ENCODE results near the gene TPD52L2.
A peak's percentile ranks its signal among the peaks of the same experiment; 100 is the strongest.

The TPD52L2 gene

DNA sequence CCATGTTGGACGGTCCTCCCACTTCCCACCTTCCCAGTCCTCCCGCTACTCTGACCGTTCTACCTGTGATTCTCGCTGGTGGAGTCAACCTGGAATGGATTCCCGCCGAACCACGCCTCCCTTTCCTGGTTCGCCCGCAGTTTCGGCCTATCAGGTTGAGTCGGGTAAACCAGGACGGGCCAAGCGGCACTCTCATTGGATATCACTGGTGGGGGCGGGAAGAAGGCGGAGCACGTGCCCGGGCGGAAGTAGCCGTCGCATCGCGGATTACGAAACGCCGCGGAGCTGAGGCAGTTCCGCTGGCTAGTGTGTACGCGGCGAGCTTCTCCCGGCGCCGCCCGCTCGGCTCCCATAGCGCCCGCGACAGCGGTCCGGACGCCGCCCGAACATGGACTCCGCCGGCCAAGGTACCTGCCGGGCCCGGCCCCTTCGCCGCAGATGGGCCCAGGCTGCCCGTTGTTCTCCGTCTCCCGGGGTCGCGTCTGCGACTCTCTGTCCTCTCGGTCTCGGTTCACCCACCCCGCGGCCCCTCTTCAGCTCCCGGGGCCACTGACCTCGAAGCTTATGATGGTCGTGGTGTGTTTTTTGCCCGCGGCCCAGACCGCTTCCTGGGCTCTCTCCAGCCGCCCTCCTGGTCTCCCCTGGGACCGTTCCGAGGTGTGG lies at the start of gene TPD52L2:
TSS of gene TPD52L2 (plus strand) at position 293 of the 663 bp plus-strand sequence. CDS start at position 389, 96 bp downstream.
- peak; percentile 93 to 95 (median 94) for DNase-seq (ENCODE audit: low read depth in 3 of 3, low spot score in 1 of 3)

DNA sequence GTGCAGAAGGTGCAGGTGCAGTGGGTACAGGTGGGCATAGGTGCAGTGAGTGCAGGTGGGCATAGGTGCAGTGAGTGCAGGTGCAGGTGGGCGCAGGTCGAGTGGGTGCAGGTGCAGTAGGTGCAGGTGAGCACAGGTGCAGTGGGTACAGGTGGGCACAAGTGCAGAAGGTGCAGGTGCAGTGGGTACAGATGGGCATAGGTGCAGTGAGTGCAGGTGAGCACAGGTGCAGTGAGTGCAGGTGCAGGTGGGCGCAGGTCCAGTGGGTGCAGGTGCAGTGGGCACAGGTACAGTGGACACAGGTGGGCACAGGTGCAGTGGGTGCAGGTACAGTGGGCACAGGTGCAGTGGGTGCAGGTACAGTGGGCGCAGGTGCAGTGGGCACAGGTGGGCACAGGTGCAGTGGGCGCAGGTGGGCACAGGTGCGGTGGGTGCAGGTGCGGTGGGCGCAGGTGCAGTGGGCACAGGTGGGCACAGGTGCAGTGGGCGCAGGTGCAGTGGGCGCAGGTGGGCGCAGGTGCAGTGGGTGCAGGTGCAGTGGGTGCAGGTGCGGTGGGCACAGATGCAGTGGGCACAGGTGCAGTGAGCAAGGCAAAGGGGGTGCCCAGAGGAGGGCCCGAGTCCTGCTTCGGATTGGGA lies 49.3 kb upstream of the TPD52L2 start:
- DNase-seq (ENCODE audit: low read depth in 3 of 3, low spot score in 1 of 3): no peak

DNA sequence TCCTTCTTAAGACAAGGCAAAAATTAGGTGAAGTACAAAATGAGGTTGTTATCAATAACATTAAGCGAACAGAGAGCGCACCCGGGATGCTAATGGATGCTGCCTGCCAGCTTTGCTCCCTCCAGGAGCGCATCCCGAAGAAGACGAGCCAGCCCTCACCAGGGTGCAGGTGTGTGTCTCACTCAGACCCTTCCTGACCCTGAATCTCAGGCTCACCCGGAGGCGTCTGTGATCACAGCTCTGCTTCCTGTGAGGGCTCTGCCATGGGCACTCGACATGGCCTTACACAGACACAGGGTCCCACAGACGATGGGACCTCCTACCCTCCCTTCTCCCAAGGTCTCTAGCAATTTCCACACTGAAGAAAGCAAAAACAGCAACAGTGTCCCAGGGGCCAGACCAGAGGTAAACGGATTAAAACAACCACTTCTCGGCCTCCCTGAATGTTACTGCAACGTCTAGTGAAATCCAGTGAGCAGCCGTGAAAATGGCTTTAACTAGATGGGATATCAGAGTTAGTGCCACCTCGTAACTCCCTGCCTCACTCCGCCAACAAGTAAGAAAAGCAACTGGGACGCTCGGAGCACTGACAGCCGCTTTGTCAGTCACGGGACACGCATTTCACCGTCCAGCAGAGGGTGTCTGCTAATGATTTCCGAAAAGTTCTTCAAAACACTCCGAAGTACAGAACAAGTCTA lies 45.7 kb upstream of the TPD52L2 start:
- DNase-seq (ENCODE audit: low read depth in 3 of 3, low spot score in 1 of 3): no peak

DNA sequence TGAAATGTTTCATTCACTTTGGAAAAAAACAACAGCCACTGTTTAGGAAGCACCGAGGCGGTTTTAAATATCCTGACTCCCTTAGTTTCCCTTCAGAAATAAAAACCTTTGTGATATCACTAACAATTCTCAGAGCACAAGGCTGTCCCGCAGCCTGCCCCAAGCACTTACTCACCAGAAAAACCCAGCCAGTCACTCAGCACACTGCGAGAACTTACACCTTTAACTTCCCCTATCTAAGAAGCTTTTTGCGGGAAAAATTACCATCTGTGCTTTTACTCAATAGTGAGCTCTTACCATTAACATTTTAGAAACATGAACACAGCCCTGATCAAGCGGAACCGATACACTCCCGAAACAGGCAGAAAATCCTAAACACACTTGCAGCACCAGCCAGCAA lies 43.3 kb upstream of the TPD52L2 start:
- DNase-seq (ENCODE audit: low read depth in 3 of 3, low spot score in 1 of 3): no peak

DNA sequence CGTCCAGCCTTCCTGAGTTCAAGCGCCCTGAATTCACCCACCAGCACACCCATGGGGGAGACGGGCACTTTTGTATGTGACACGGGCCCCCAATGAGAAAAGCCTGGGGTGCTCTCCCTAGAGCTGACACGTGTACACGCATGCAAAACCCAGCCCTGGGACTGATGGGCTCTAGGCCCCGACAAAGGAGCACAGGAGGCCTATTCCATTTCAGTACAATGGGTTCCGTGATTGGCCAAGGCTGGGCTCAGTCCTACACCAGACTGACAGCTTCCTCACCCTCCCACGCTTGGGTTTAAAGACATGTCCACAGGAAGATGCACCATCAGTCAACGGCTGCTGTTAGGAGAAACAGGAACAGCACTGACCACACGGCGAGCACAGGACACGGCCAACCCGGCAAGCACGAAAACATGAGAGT lies 42.8 kb upstream of the TPD52L2 start:
- no peak for DNase-seq (ENCODE audit: low read depth in 3 of 3, low spot score in 1 of 3)

DNA sequence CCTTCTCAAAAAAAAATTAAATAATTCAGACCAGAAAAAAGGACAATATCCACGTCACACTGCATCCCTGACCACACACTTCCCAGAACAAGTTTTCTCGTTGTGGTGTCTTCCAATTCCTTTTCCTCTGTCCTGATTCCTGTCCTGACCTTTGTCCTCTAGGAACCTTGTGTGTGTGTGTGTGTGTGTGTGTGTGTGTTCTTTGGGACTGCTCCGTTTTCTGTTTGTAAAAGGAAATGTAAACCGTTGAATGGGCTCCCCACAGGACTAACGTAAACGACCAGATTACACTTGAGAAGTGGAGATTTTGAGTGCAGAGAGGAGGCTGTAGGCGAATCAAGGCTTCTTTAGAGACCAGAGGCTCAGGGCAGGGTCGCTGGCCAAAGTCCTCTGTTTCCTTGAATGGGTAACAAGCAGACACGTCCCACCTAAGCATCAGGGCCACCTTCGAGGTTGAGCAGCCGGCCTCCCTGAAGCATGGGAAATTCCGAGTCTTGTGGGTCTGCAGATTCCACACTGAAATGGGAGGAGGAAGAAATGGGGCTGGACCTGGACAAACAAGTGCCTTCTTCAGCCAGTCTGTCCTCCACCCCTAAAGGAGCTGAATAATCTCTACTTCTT lies 41.3 kb upstream of the TPD52L2 start:
- no peak for DNase-seq (ENCODE audit: low read depth in 3 of 3, low spot score in 1 of 3)

DNA sequence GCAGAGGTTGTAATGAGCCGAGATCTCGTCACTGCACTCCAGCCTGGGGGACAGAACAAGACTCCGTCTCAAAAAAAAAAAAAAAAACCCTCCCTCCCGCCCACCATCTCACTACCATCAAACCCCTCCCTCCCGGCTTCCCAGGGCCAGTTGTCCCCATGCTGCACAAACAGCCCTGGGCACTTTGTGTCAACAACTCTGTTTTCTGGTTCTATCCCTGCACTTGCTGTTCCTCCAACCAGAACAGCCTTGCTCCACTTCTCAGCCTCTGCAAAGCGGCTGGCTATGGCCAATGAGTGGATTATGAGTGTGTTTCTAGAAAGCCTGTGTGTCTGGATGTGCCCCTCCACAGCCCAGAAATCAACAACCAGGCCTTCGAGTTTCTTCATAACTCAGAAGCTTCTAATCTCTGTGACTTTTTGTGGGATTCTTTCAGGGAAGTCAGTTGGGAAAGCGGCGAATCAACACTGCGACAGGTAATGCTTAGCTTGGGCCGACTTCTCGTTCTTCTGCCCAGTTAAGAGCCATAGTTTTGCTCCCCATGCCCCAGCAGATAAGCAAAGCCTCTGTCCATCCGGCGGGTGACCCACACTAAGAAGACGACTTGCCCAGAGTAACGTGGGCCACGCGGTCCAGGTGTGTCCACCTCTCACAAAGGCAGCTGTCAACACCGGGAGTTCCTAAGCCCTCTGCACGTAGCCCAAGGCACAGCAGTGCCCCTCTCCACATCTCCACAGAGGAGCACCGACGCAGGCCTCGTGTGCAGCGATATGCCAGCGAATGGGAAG lies 39.5 kb upstream of the TPD52L2 start:
- DNase-seq (ENCODE audit: low read depth in 3 of 3, low spot score in 1 of 3): no peak

DNA sequence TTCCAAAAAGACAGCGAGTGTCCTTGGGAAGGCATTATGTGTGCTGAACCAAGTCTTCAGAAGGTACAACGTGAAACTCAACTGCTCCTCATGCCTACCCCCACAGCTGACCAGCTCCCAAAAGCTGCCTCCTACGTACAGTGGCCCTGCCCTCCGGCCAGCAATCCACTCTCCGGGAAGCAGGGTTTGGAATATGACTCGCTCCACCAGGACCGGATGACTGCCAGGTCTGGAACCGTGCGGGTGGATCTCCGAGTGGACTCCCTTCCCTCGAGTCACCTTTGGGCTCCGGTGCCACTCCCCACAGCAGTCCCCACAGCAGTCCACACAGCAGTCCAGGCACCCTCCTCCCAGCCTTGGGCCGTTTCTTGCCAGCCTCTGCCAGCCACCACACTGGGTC lies 38.3 kb upstream of the TPD52L2 start:
- no peak for DNase-seq (ENCODE audit: low read depth in 3 of 3, low spot score in 1 of 3)

DNA sequence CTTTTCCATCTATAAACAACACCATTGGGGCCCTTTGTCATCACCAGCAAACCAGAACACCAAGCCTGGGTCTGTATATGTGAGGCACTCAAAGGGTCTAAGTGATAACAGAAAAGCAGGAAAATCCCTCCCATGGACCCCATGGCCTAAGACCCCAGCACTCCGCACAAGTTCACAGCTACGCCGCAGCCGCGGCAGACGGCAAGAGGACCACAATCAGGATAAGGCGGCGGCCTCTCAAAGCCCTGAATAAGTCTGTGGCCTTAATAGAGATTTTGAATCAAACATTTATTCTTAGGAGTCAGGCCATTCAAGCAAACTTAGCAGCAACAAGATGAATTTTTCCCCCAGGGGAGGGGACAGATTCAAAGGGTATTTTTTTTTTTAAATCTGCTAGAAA lies 36.9 kb upstream of the TPD52L2 start:
- DNase-seq (ENCODE audit: low read depth in 3 of 3, low spot score in 1 of 3): no peak

DNA sequence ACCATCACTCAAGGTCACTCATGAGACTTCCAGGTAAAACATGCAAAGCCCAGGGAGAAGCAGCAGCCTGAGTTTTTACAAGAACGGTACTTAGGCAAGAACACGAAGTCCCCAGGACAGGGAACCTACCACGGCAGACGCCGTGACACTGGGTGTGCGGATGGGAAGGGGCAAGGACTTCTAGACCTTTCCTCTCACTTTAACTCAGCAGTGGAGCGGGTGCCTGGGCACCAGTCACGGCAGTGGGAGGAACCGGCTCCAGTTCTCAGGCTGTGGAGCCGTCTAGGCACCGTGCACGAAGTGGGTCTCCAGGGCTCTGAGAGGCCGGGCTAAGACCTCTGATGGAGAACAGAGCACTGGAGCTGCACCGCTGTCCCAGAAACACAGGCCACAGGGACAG lies 36.5 kb upstream of the TPD52L2 start:
- no peak for DNase-seq (ENCODE audit: low read depth in 3 of 3, low spot score in 1 of 3)

DNA sequence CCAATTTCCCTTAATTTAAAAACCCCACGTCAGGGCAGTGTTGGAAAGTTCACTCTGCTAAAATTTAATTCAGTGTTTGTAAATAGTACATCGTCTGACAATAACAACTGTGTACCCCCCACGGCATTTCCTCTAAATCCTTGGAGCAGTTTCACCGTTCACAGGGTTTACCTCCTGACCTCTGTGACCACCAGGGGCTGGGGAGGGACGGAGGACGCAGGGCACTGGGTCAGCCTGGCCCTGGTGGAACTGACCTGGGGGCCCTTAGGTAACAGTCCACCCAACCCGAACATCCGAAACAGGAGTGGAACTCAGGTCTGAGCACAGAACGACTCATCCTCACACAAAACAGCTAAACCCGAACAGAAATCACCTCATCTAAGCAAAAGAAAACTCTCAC lies 36.1 kb upstream of the TPD52L2 start:
- DNase-seq (ENCODE audit: low read depth in 3 of 3, low spot score in 1 of 3): no peak

DNA sequence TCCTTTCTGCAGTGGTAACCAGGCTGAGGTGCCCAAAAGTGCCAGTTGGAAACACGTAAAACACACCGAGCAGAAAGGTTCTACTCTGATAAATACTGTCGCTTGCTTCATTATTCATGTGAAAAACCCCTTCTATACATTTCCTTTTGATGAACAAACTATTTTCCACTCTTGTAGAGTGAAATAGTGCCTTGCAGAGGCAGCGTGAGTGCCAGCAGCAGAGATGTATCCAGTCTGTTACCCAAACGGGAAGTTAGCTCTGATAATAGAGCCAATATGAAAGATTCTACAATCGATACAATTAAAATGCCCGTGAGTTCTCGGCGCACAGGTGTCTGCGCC lies 35.5 kb upstream of the TPD52L2 start:
- no peak for DNase-seq (ENCODE audit: low read depth in 3 of 3, low spot score in 1 of 3)

DNA sequence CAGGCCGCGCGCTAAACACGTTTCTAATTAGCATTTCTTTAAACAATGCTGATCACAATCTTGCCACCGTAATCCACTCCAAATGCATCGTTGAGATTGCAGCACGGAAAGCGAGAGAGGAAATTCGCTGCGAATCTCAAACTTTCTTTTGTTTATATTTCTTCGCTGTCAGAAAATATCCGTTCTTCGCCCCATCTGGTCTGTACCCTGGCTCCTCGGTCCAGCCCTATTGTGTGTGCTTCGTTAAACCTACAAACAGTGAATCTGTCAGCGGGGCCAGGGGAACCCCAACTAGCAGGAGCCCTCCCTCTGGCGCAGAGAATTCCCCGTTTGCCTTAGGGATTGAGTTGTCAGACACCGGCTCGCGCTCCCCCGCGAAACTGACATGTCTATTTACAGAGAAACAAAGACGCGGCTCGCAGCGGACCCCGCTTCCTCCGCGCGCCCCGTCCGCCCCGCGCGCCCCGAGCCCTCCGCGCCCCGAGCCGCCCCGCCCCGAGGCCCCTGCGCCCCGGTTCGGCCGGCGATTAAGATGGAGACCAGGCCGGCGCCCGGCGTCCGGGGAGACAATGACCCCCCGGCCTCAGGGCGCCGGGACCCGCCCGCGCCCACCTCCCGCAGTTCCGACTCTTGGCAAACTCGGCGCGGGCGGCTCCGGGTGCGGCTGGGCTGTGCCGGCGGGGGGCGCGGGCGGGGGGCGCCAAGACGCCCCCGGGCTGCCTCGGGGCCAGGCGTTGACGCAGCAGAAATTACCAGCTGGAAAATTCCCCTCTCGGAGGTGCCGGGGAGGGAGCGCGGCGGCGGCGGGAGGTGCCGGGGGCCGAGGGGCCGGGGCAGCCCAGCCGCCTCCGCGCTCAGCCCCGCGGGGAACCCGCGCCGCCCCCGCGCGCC lies 34.9 kb upstream of the TPD52L2 start:
- DNase-seq (ENCODE audit: low read depth in 3 of 3, low spot score in 1 of 3): no peak

DNA sequence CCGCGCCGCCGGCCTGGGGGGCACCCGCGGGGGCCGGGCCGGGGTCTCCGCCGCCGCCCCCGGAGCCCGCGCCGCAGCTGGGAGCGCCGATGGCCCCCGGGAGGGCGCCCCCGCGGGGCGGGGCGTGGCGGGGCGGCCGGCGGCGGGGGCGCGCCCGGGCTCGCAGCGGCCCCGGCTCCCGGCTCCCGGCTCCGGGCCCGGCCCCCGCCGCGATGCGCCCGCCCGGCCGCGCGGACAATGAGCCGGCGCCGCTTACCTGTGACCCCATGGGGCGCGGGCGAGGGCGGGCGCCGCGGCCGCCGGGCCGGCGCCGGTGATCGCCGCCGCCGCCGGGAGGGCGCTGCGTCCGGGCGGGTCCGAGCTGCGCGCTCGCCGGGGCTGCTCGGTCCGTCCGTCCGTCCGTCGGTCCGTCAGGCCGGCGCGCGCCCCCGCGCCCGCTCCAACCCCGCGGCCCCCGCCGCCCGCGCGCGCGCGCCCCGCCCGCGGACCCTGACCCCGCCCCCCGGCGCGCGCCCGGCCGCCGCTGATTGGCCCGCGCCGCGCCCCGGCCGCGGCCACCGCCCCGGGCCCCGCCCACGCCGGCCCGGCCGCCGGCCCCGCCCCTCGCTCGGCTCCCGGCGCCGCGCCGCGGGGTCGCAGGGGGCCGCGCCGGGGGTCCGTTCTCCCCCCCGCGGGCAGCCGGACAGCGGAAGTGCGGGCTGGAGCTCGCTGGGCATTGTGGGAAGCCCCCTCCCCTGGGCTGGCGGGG lies 34.1 kb upstream of the TPD52L2 start, which contains the start of gene ZBTB46:
TSS of gene ZBTB46 (minus strand) at position 424 of the 748 bp plus-strand sequence. CDS start 40,507 bp downstream, outside the sequence.
- DNase-seq (ENCODE audit: low read depth in 3 of 3, low spot score in 1 of 3): no peak

DNA sequence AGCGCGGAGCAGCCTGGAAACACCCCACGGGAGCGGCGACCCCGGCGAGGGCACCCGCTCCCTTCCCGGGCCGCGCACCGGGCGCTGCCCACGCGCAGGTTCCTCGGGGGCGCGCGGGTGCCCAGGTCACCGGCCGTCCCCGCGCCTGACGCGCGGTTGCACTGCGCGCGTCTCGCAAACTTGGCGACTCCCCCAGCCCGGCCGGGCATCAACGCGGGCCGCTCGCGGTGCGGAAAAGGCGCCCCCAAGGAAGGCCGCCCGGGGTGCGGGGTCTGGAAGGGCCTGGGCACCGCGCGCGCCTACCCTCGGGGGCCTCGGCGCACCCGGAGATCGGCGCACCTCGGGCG lies 33.5 kb upstream of the TPD52L2 start:
- no peak for DNase-seq (ENCODE audit: low read depth in 3 of 3, low spot score in 1 of 3)

DNA sequence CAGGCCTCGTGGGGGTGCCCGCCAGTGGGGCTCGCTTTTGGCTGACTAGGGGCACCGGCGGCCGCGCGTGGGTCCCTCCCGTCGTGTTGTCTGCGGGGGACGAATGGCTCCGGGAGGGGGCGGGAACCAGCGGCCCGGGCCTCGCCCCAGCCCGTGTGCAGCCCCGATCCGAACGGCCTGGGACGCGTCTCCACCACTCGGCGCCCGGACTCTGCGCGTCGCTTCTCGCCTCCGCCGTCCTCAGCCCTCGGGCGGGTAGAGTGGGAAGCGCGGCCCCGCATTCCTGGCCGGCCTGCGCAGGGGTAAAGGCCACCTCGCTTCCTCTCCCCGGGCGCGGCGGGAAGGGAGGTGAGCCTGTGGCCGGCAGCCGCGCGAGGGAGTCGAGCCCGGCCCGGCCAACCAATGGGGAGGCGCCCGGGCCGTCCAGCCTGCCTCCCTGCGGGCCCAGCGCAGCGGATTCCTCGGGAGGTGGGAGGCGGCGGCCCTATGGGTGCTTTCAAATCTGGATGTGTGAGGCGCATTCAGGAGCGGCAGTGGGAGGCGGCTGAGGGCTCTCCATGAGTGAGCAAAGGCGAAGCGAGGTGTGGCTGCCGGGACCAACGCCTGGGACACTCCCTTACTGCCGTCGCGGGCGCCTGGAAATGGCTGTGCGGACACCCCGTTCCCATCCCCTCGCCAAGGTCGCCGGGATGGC lies 32.9 kb upstream of the TPD52L2 start:
- DNase-seq (ENCODE audit: low read depth in 3 of 3, low spot score in 1 of 3): no peak

DNA sequence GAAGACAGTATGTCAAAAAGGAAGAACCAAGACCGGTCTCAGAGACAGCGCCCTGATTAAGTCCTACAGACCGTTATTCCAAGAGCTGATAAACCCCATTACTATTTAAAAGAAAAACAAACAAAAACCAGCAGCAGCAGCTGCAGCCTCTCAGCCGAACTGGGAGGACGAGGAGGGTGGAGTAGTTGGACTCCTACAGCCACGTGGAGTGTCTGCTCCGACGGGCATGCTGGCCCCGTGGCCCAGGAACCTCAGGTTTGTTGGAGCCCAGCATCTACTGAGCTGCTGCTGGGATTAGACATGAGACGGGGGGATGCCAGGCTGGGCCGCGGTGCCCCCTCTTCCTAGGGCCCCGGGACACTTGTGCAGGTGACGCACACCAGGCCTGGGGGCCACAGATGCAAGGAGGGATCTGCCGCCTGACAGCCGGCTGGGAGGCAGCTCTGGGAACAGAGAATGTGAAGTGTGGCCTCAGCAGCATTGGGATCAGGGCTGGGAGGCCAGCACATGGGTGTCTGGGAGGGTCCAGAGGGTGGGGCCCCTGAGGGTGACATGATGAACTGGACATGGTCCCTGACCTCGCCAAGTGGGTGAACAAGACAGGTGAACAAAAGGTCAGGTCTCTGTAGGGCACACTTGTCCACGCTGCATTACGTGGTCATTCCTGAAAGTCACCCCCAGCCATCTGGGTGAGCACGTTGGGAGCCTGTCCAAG lies 31.1 kb upstream of the TPD52L2 start:
- DNase-seq (ENCODE audit: low read depth in 3 of 3, low spot score in 1 of 3): no peak

DNA sequence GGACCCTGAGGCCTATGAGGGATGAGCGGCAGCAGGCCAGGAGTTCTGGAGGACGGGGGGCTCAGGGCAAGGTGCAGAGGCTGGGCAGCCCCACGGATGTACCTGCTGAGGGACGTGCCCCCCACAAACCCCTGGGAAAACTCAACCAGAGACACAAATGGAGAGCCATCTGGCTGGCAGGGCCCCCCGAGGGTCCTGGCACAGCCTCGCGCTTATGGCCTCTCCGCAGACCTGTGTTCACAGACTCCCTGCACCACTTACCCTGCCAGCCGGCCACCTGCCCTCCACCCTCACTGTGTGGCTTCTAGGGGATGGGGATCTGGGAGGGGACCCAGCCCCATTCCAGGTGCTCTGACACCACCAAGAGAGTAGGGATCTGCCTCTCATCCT lies 30.6 kb upstream of the TPD52L2 start:
- DNase-seq (ENCODE audit: low read depth in 3 of 3, low spot score in 1 of 3): no peak

Data from stimulated activated CD4-positive, alpha-beta T cell treated with anti-CD3 and anti-CD28 coated beads, TNF-alpha, amount 100 ng/mL, for 1 hour (primary cell).